Karpas-422 (cell line): ENCODE results near the gene KLHL30. TPM values are rescaled to one million over a fixed set of nuclear protein-coding genes. Genes with fewer than 3 reads are reported as not detected.

ENCODE experiments used
- DNase-seq: peaks from one replicate; pipeline ENCODE4 v3.0.0-alpha.2; 2015
- H2AFZ ChIP-seq: fragments of 200-600 bp; sonication (generic); 2 replicates; pipeline ENCODE4 v1.6.1; 2014; ENCODE audit warnings: antibody characterized with exemption, low read length, mixed read lengths
- H3K27ac ChIP-seq: fragments of 200-600 bp; sonication (generic); 2 replicates; pipeline ENCODE4 v1.5.1; 2014; ENCODE audit warnings: mild to moderate bottlenecking, low read length, moderate library complexity
- H3K27me3 ChIP-seq: fragments of 200-600 bp; sonication (generic); 2 replicates; pipeline ENCODE4 v1.6.1; 2014; ENCODE audit warnings: low read length, mixed read lengths
- H3K36me3 ChIP-seq: fragments of 200-600 bp; sonication (generic); 2 replicates; pipeline ENCODE4 v1.6.1; 2014; ENCODE audit warnings: low read length, mixed read lengths; ENCODE audit not compliant: insufficient read depth
- H3K4me1 ChIP-seq: fragments of 200-600 bp; sonication (generic); 2 replicates; pipeline ENCODE4 v1.6.1; 2014; ENCODE audit warnings: mild to moderate bottlenecking, low read length, mixed read lengths
- H3K4me2 ChIP-seq: fragments of 200-600 bp; sonication (generic); 2 replicates; pipeline ENCODE4 v1.6.1; 2014; ENCODE audit warnings: low read length, low read depth, mild to moderate bottlenecking; ENCODE audit not compliant: poor library complexity, severe bottlenecking
- H3K4me3 ChIP-seq: fragments of 200-600 bp; sonication (generic); 2 replicates; pipeline ENCODE4 v1.5.1; 2014; ENCODE audit warnings: mild to moderate bottlenecking, antibody characterized with exemption, low read length, mixed read lengths
- H3K79me2 ChIP-seq: fragments of 200-600 bp; sonication (generic); 2 replicates; pipeline ENCODE4 v1.6.1; 2014; ENCODE audit warnings: mild to moderate bottlenecking, low read length, mixed read lengths
- H3K9ac ChIP-seq: fragments of 200-600 bp; sonication (generic); 2 replicates; pipeline ENCODE4 v1.6.0; 2014; ENCODE audit warnings: low read length
- H3K9me2 ChIP-seq: fragments of 200-600 bp; sonication (generic), shearing (Covaris generic); replicated peaks from 2 replicates; pipeline ENCODE4 v1.6.0; 2014; ENCODE audit warnings: mild to moderate bottlenecking, low read length, moderate library complexity; ENCODE audit not compliant: insufficient read depth
- H3K9me3 ChIP-seq: fragments of 300-700, 200-600 bp; sonication (generic); 2 replicates; pipeline ENCODE4 v1.6.1; 2014; ENCODE audit warnings: low read length, mixed read lengths
- H4K20me1 ChIP-seq: fragments of 200-600 bp; sonication (generic); 2 replicates; pipeline ENCODE4 v1.6.1; 2014; ENCODE audit warnings: mild to moderate bottlenecking, antibody characterized with exemption, low read length, low read depth; ENCODE audit not compliant: insufficient read depth
- total RNA-seq: library from RNA; depleted of rRNA; stranded (reverse); fragments of >200 nt; shearing (Covaris generic); gene quantifications from 2 replicates; pipeline ENCODE4 v1.2.3, GENCODE V29; 2014; ENCODE audit warnings: low replicate concordance

Gene KLHL30
- total RNA-seq, 1 experiment from 2014 or later, result not detected

- Histone ChIP-seq H3K27me3 (no peaks in the 10 kb centered on the region), H3K36me3 (no peaks in the 10 kb centered on the region; the same call in 1 of the 2 replicates), H3K9ac (no peak overlapping the region), H3K79me2 (no peaks in the 10 kb centered on the region), H3K4me1 (peaks cover 12% of the 10 kb centered on the region), H4K20me1 (no peaks in the 10 kb centered on the region), H3K4me2 (no peak overlapping the region), H3K27ac (no peak overlapping the region), H2AFZ (no peak overlapping the region), H3K9me2 (no peaks in the 10 kb centered on the region), H3K9me3 (no peaks in the 10 kb centered on the region), H3K4me3 (no peak overlapping the region)
- no peak for DNase-seq
Observed at GRCh38 chr2:238096311-238097011, 42.0 kb upstream of the KLHL30 start.

GRCh38 chr2:238097201-238097987 is 41.1 kb upstream of the KLHL30 start:
- Histone ChIP-seq H3K36me3 (no peaks in the 10 kb centered on the region; the same call in 1 of the 2 replicates), H3K9ac (no peak overlapping the region), H3K27me3 (no peaks in the 10 kb centered on the region), H3K9me3 (no peaks in the 10 kb centered on the region), H3K4me2 (no peak overlapping the region), H3K79me2 (no peaks in the 10 kb centered on the region), H3K4me3 (no peak overlapping the region), H3K4me1 (peaks cover 12% of the 10 kb centered on the region), H3K9me2 (no peaks in the 10 kb centered on the region), H2AFZ (no peak overlapping the region), H4K20me1 (no peaks in the 10 kb centered on the region), H3K27ac (no peak overlapping the region)
- no peak for DNase-seq

- Histone ChIP-seq H4K20me1 (no peaks in the 10 kb centered on the region), H3K9me2 (no peaks in the 10 kb centered on the region), H3K9me3 (no peaks in the 10 kb centered on the region), H3K4me1 (peaks cover 12% of the 10 kb centered on the region), H3K4me3 (no peak overlapping the region), H3K79me2 (no peaks in the 10 kb centered on the region), H3K27me3 (no peaks in the 10 kb centered on the region), H3K4me2 (peak overlapping the region; percentile 29), H3K27ac (no peak overlapping the region), H3K9ac (no peak overlapping the region), H2AFZ (no peak overlapping the region), H3K36me3 (no peaks in the 10 kb centered on the region; the same call in 1 of the 2 replicates)
- peak; percentile 92 for DNase-seq
Observed at GRCh38 chr2:238097988-238098871, 40.2 kb upstream of the KLHL30 start.

GRCh38 chr2:238098901-238099713 is 39.4 kb upstream of the KLHL30 start:
- H2AFZ ChIP-seq, result no peak overlapping the region
- no peaks in the 10 kb centered on the region for H3K79me2 ChIP-seq
- no peaks in the 10 kb centered on the region for H3K9me2 ChIP-seq
- H3K4me3 ChIP-seq, result no peak overlapping the region
- DNase-seq, result no peak
- no peaks in the 10 kb centered on the region for H3K9me3 ChIP-seq
- H4K20me1 ChIP-seq, result no peaks in the 10 kb centered on the region
- peak overlapping the region; percentile 29 for H3K4me2 ChIP-seq
- H3K4me1 ChIP-seq, result peaks cover 12% of the 10 kb centered on the region
- H3K27me3 ChIP-seq, result no peaks in the 10 kb centered on the region
- H3K36me3 ChIP-seq, result no peaks in the 10 kb centered on the region; the same call in 1 of the 2 replicates
- no peak overlapping the region for H3K27ac ChIP-seq
- no peak overlapping the region for H3K9ac ChIP-seq

- no peak overlapping the region for H3K27ac ChIP-seq
- H3K9ac ChIP-seq, result no peak overlapping the region
- H3K79me2 ChIP-seq, result no peaks in the 10 kb centered on the region
- no peaks in the 10 kb centered on the region for H3K9me3 ChIP-seq
- DNase-seq, result no peak
- H3K4me3 ChIP-seq, result no peak overlapping the region
- no peaks in the 10 kb centered on the region; the same call in 1 of the 2 replicates for H3K36me3 ChIP-seq
- H3K9me2 ChIP-seq, result no peaks in the 10 kb centered on the region
- peaks cover 12% of the 10 kb centered on the region for H3K4me1 ChIP-seq
- no peak overlapping the region for H3K4me2 ChIP-seq
- H2AFZ ChIP-seq, result no peak overlapping the region
- H4K20me1 ChIP-seq, result no peaks in the 10 kb centered on the region
- no peaks in the 10 kb centered on the region for H3K27me3 ChIP-seq
Observed at GRCh38 chr2:238099714-238100048, 38.8 kb upstream of the KLHL30 start.

- Histone ChIP-seq H3K9me2 (no peaks in the 10 kb centered on the region), H3K4me1 (peaks cover 12% of the 10 kb centered on the region), H3K27ac (no peak within 1 kb of the TSS), H3K4me2 (peak within 1 kb of the TSS; percentile 29), H3K9ac (no peak within 1 kb of the TSS), H3K36me3 (no peaks in the 10 kb centered on the region; the same call in 1 of the 2 replicates), H3K79me2 (no peaks in the 10 kb centered on the region), H2AFZ (no peak within 1 kb of the TSS), H3K4me3 (no peak within 1 kb of the TSS), H3K27me3 (no peaks in the 10 kb centered on the region), H3K9me3 (no peaks in the 10 kb centered on the region), H4K20me1 (no peaks in the 10 kb centered on the region)
- no peak for DNase-seq
Observed at GRCh38 chr2:238100049-238100820, 38.2 kb upstream of the KLHL30 start, which contains the start of gene ESPNL. Gene ESPNL, plus strand, starts transcription at chr2:238100340. Its CDS starts 80 bp downstream, at chr2:238100420.
